Measurements from ENCODE around the gene POU3F1. TPM values are rescaled to one million over a fixed set of nuclear protein-coding genes. Genes with fewer than 3 reads are reported as not detected.

Gene POU3F1
- total RNA-seq, 2 experiments from 2014 or later: 0.83 to 0.88 TPM

DNA sequence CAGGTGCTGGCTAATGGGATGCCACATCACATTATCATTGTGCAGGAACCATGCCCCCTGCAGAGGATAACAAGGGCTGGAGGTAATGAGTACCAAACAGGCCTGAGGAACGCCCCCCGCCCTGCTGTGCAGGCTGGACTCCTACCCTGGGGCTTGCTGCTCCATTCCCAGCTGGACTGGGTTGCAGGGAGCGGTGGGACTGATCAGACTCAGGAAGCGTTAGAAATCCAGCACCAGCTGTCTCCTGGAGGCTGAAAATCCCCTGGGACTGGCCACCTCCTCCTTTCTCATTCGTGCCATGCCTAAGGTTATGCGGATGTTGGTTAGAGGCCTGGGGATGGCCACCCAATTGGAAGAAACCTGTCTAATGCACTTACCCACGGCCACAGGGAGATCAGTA is 36.9 kb upstream of the POU3F1 start:
- H3K27me3 Mint-ChIP-seq: peaks cover 5% of the 10 kb centered on the region
- H3K4me1 Mint-ChIP-seq: no peaks in the 10 kb centered on the region
- H3K4me3 Mint-ChIP-seq: no peak overlapping the region
- no peaks in the 10 kb centered on the region for H3K9me3 Mint-ChIP-seq
- POLR2A ChIA-PET: no interaction called here
- no peaks in the 10 kb centered on the region for H3K36me3 Mint-ChIP-seq
- ATAC-seq (ENCODE audit: low read depth) (no peak), DNase-seq (no peak)
- no peak overlapping the region for H3K27ac Mint-ChIP-seq

DNA sequence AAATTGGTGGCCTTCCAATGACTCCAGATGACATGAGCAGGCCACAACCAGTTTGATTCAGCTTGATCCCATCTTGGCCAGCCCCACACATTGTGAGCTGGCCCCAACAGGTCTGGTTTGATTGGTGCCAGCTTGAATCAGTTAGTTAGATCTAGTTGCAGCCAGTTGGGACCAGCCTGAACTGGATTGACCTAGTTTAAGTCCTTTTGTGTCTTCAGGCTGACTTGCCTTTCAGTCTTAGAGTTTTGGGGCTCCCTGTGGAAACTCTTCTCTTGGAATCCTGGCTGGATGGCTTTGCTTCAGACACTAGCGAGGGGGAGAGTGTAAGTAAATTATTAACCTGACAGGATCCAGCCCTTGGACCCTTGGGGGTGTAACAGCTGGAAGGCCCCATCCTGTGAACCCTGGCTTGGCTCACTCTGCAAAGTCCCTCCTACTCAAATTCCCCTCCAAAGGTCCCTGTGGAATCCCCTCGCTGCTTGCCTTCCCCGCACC is 36.2 kb upstream of the POU3F1 start:
- POLR2A ChIA-PET: no interaction called here
- ATAC-seq (ENCODE audit: low read depth) (no peak), DNase-seq (no peak)
- no peak overlapping the region for H3K4me3 Mint-ChIP-seq
- H3K9me3 Mint-ChIP-seq: no peaks in the 10 kb centered on the region
- H3K4me1 Mint-ChIP-seq: no peaks in the 10 kb centered on the region
- H3K27ac Mint-ChIP-seq: no peak overlapping the region
- H3K27me3 Mint-ChIP-seq: peaks cover 5% of the 10 kb centered on the region
- H3K36me3 Mint-ChIP-seq: no peaks in the 10 kb centered on the region

DNA sequence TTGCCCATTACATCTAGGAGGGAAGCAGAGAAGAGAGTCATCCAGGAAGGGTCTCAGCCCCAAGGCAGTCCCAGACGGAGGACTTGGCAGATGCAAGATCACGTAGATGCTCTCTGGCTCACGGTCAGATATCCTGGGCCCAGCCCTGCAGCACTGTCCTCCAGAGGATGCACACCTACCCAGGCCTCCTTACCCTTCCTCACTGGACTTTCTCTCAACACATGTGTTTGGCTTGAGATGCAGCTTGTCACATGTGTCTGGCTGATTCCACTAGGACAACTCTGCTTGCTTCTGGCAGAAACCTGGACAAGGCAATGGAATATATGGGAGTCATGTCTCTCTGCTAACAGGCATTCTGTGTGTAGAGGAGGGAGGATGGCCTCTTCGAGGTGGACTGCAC is 32.4 kb upstream of the POU3F1 start:
- H3K4me3 Mint-ChIP-seq: no peak overlapping the region
- H3K36me3 Mint-ChIP-seq: no peaks in the 10 kb centered on the region
- peaks cover 5% of the 10 kb centered on the region for H3K27me3 Mint-ChIP-seq
- H3K9me3 Mint-ChIP-seq: no peaks in the 10 kb centered on the region
- no peak for DNase-seq
- H3K27ac Mint-ChIP-seq: no peak overlapping the region
- POLR2A ChIA-PET: no interaction called here
- no peaks in the 10 kb centered on the region for H3K4me1 Mint-ChIP-seq
- no peak for ATAC-seq (ENCODE audit: low read depth)

DNA sequence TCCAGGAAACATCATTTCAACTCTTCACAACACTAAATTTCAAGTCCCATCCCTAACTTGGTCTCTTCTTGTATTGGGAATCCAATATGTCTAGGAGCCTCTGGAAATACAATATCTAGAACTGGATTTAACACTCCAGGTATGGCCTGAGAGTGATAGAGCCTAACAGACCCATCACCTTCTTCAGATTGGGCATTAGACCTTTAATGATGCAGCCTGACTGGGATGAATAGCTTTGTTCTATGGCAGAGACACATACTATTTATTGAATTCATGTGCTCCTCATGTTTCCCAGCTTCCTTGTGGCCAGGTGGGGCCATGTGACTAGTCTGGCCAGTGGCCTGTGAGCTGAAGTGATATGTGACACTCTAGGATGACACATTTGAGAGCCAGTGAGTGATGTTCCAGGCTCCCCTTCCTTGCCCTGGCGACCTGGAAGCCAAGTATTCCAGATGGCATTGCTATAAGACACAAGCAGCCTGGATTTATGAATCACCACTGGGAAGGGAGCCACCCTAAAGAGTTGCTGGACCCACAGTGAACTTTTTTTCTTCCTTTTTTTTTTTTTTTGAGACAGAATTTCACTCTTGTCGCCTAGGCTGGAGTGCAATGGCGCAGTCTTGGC is 31.0 kb upstream of the POU3F1 start:
- POLR2A ChIA-PET: interaction anchor here (0.7 kb wide), 1 partner anchor 1516 kb away, joined by 3 read pairs; no protein-coding TSS in a partner anchor
- ATAC-seq (ENCODE audit: low read depth): no peak
- H3K36me3 Mint-ChIP-seq: no peaks in the 10 kb centered on the region
- no peak overlapping the region for H3K4me3 Mint-ChIP-seq
- no peaks in the 10 kb centered on the region for H3K4me1 Mint-ChIP-seq
- DNase-seq: no peak
- H3K27me3 Mint-ChIP-seq: peaks cover 2% of the 10 kb centered on the region
- H3K27ac Mint-ChIP-seq: no peak overlapping the region
- no peaks in the 10 kb centered on the region for H3K9me3 Mint-ChIP-seq

DNA sequence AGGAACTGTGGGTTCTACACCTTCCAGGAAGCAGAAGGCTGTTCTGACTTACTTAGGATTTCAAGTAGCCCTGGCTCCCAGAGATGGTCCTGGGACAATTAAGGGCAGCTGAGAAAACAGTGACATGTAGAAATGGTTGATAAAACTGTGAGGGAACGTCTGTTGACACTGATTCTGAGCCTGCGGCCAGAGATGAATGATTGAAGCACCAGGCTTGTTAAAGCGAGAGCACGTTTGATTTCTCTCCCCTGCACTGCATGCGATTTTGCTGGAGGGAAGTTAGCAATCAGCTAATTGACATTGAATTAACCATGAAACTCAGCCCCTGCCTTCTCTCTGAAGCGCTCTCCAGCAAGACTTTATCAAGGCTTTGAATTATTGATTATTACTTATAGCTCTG is 29.9 kb upstream of the POU3F1 start:
- no peaks in the 10 kb centered on the region for H3K9me3 Mint-ChIP-seq
- H3K4me3 Mint-ChIP-seq: no peak overlapping the region
- no peaks in the 10 kb centered on the region for H3K36me3 Mint-ChIP-seq
- no peak for ATAC-seq (ENCODE audit: low read depth)
- H3K27me3 Mint-ChIP-seq: peaks cover 6% of the 10 kb centered on the region
- no peaks in the 10 kb centered on the region for H3K4me1 Mint-ChIP-seq
- no peak overlapping the region for H3K27ac Mint-ChIP-seq
- no peak for DNase-seq
- POLR2A ChIA-PET: no interaction called here

DNA sequence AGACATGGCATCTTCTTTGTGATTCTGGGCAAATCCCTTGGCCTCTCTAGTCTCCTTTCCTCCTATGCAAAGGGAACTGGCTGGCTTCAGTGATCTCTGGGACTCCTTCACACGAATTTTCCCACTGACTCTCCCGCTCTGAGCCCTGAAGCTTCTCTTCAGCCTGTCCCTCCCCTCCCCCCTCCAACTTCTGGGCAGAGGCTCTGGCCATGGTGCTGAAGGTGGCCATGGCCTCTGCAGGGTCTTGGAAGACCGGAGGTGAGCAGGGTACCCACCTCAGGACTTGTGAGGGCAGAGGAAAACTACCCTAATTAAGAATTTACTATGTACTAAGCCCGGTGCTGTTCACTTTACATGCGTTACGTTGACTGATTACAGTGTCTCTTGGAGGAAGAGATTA is 29.4 kb upstream of the POU3F1 start:
- no peaks in the 10 kb centered on the region for H3K36me3 Mint-ChIP-seq
- peaks cover 6% of the 10 kb centered on the region for H3K27me3 Mint-ChIP-seq
- ATAC-seq (ENCODE audit: low read depth) (no peak), DNase-seq (no peak)
- no peak overlapping the region for H3K4me3 Mint-ChIP-seq
- no peak overlapping the region for H3K27ac Mint-ChIP-seq
- no peaks in the 10 kb centered on the region for H3K9me3 Mint-ChIP-seq
- H3K4me1 Mint-ChIP-seq: no peaks in the 10 kb centered on the region
- POLR2A ChIA-PET: no interaction called here

DNA sequence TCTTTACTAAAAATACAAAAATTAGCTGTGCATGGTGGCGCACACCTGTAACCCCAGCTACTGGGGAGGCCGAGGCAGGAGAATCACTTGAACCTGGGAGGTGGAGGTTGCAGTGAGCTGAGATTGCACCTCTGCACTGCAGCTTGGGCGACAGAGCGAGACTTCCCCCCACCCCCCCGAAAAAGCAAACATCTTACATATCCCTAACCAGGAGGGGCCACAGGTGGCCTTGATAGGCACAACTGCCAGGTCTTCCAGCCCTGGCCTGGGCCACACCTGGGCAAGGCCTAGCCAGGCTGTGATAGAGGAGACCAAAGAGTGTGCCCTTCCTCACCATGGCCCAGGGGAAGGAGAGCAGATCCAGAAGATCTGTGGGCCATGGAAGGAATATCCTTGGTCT is 28.6 kb upstream of the POU3F1 start:
- Mint-ChIP-seq H3K9me3 (no peaks in the 10 kb centered on the region), H3K4me3 (no peak overlapping the region), H3K27me3 (peaks cover 6% of the 10 kb centered on the region), H3K4me1 (no peaks in the 10 kb centered on the region), H3K36me3 (no peaks in the 10 kb centered on the region), H3K27ac (no peak overlapping the region)
- DNase-seq (no peak), ATAC-seq (ENCODE audit: low read depth) (no peak)
- POLR2A ChIA-PET: no interaction called here

DNA sequence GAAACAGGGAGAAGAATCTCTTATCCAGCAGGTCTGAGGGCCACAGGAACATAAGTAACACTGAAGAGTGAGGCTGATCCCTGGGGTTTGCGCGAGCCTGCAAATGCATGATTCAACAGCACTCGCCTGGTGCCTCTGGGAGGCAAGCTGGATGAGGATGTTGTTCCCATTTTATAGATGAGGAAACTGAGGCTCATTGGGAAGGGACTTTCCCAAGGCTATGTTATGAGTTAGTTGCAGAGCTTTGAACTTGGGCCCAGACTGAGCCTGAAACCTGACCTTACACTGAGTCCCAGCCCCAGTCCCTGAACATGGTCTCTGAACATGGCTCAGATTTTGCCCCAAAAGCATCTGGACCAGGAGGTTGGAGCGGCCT is 27.7 kb upstream of the POU3F1 start:
- Mint-ChIP-seq H3K4me3 (no peak overlapping the region), H3K27me3 (peaks cover 8% of the 10 kb centered on the region), H3K9me3 (no peaks in the 10 kb centered on the region), H3K36me3 (no peaks in the 10 kb centered on the region), H3K4me1 (no peaks in the 10 kb centered on the region), H3K27ac (no peak overlapping the region)
- DNase-seq (no peak), ATAC-seq (ENCODE audit: low read depth) (no peak)
- POLR2A ChIA-PET: no interaction called here

- H3K9me3 Mint-ChIP-seq: no peaks in the 10 kb centered on the region
- POLR2A ChIA-PET: no interaction called here
- no peak overlapping the region for H3K4me3 Mint-ChIP-seq
- H3K27ac Mint-ChIP-seq: no peak overlapping the region
- DNase-seq: no peak
- no peaks in the 10 kb centered on the region for H3K4me1 Mint-ChIP-seq
- peaks cover 11% of the 10 kb centered on the region for H3K27me3 Mint-ChIP-seq
- H3K36me3 Mint-ChIP-seq: no peaks in the 10 kb centered on the region
- ATAC-seq (ENCODE audit: low read depth): no peak
Measured at GRCh38 chr1:38073534-38074301, 27.1 kb upstream of the POU3F1 start.

DNA sequence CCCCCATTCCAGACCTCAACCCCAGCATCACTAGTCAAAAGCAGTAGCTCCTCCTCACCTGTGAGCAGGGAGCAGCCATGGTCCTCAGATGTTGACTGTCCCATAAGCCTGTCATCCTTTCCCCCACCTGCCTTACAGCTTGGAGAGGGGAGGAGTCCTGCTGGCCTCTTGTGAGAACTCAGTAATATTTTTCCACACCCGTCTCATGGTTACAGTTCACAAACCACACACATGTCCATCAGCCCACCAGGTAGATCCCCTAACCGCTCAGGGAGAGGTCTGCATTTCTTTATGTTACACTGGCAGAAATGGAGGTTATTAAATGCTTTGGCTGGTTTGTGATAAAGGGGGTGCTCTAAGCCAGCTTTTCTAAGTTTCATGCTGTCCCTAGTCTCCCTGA is 26.3 kb upstream of the POU3F1 start:
- POLR2A ChIA-PET: no interaction called here
- Mint-ChIP-seq H3K4me1 (no peaks in the 10 kb centered on the region), H3K36me3 (no peaks in the 10 kb centered on the region), H3K27ac (no peak overlapping the region), H3K9me3 (no peaks in the 10 kb centered on the region), H3K4me3 (no peak overlapping the region), H3K27me3 (peaks cover 17% of the 10 kb centered on the region)
- no peak for ATAC-seq (ENCODE audit: low read depth)
- no peak for DNase-seq

DNA sequence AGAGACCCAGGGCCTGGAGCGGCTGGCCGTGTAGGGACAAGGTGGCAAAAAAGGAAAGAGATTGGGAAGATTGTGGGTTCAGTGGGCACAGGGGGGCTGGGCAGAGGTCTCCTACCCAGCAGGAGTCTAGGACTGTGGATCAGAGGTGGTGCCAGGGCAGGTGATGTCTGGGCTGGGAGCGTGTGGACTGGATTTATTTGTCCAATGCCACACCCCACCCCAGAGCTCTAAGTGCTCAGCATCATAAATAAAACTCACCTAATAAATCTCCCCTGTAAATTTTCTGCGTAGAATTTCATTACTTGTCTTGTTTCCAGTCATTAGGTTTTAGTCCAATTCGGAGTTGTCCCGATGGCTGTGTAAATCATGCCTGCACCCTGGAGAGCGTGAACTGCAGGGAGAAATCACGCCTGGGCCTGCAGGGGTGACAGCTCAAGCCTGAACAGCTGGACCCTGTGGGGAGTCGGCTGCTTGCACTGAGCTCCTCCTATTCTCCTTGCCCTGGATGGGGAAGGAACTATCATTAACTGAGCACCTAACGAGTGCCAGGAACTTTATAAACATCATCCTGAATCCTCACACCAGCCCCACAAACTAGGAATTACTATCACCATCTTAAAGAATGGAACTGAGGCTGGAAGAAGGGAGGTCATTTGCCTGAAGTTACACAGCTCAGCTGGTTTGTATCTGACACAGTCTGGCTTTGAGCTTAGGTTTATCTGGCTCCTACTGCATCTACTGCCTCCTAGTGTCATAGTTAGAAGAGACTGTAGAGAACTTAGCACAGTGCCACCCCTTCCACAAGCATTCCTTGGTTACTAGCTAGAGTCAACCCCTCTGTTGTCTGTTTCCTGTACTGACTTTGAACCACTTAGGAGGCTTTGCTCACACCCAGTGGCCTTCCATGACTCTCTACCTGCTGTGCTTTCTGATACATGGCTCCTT is 25.0 kb upstream of the POU3F1 start:
- ATAC-seq (ENCODE audit: low read depth): peak; percentile 47
- Mint-ChIP-seq H3K27me3 (peaks cover 26% of the 10 kb centered on the region), H3K9me3 (no peaks in the 10 kb centered on the region), H3K27ac (no peak overlapping the region), H3K36me3 (no peaks in the 10 kb centered on the region), H3K4me3 (no peak overlapping the region), H3K4me1 (no peaks in the 10 kb centered on the region)
- POLR2A ChIA-PET: no interaction called here
- DNase-seq: no peak

- no peak overlapping the region for H3K4me3 Mint-ChIP-seq
- ATAC-seq (ENCODE audit: low read depth) (no peak), DNase-seq (no peak)
- no peak overlapping the region for H3K27ac Mint-ChIP-seq
- peaks cover 26% of the 10 kb centered on the region for H3K27me3 Mint-ChIP-seq
- no peaks in the 10 kb centered on the region for H3K36me3 Mint-ChIP-seq
- H3K4me1 Mint-ChIP-seq: no peaks in the 10 kb centered on the region
- no peaks in the 10 kb centered on the region for H3K9me3 Mint-ChIP-seq
- POLR2A ChIA-PET: no interaction called here
Measured at GRCh38 chr1:38068980-38069340, 22.4 kb upstream of the POU3F1 start.

DNA sequence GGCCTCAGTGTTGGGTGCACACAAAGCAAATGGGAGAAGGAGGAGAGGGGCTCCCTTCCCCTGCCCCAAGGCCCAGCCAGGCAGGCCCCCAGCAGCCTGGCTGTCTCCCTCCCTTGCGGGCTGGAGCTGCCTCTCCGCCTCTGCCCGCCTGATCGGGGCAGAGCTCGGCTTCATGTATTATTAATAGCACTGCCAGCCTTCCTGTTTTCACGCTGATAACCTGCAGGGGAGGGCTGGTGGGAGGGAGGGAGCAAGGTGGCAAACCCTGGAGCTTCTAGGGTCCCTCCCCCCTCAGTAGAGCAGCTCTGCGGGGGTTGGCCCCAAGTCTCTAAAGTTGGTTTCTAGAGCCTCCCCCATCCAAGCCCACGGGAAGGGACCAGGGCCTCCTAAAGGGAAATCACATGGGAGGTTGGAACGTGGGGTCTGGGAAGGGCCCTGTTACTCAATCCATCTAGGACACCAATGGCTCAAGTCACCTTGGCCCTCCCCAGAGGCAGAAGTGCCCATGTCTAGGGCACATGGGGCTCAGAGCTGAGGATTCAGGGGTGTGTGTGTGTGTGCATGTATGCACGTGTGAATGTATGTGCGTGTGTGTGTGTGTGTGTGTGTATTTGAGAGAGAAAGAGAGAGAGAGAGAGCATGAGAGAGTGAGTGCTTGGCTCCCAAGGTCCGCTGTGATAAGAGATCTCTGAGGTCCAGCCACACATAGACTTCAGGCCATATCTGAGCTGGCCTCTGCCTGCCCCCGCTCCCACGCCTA is 21.8 kb upstream of the POU3F1 start:
- peaks cover 26% of the 10 kb centered on the region for H3K27me3 Mint-ChIP-seq
- H3K27ac Mint-ChIP-seq: no peak overlapping the region
- no peaks in the 10 kb centered on the region for H3K36me3 Mint-ChIP-seq
- no peak overlapping the region for H3K4me3 Mint-ChIP-seq
- POLR2A ChIA-PET: no interaction called here
- DNase-seq (no peak), ATAC-seq (ENCODE audit: low read depth) (no peak)
- H3K9me3 Mint-ChIP-seq: no peaks in the 10 kb centered on the region
- H3K4me1 Mint-ChIP-seq: no peaks in the 10 kb centered on the region

All from activated naive CD8-positive, alpha-beta T cell treated with anti-CD3 and anti-CD28 coated beads, Interleukin-2, amount 10 ng/mL, durations not matched to agents 7 days and 5 days (primary cell).